HepG2 (cell line): ENCODE results near the gene SIX5. TPM values are rescaled to one million over a fixed set of nuclear protein-coding genes. Genes with fewer than 3 reads are reported as not detected.

ENCODE experiments used
- ATAC-seq: fragments of 200-7000 bp; cut with Tn5 transposase; 3 replicates; pipeline ENCODE4 v1.9.1; 2020; ENCODE audit warnings: mild to moderate bottlenecking, moderate library complexity
- BruUV-seq: library from RNA; stranded (reverse); fragments of 400-500 nt; replicated peaks from 2 replicates; lab custom pipeline; 2021; lab: Mats Ljungman, UMichigan
- CTCF ChIA-PET: fragments of 300-600 bp; formaldehyde crosslinking; extraction: SDS; loops from one replicate; lab custom pipeline; 2021; ENCODE audit warnings: low total read pairs, inconsistent platforms, low intra/inter-chr PET ratio; lab: Yijun Ruan, JAX
- POLR2A ChIA-PET: fragments of 350-600 bp; sonication (Branson Sonifier 250); formaldehyde crosslinking; loops from one replicate; lab custom pipeline; 2020; ENCODE audit warnings: antibody characterized with exemption, inconsistent platforms; lab: Yijun Ruan, JAX
- DNase-seq: peaks from one replicate; pipeline ENCODE4 v3.0.0-alpha.2; 2015; ENCODE audit warnings: low spot score
- FAIRE-seq: peaks from 3 replicates; lab custom pipeline; 2011; peaks lifted over from hg19 to GRCh38; lab: Jason Lieb, UNC
- H2AFZ ChIP-seq: one replicate; pipeline ENCODE4 v1.6.1; 2011; ENCODE audit warnings: low read length, inconsistent platforms
- H3K27ac ChIP-seq: fragments of 300-600 bp; 3 replicates; pipeline ENCODE4 v1.8.0; 2011; ENCODE audit warnings: mixed run types, mild to moderate bottlenecking, mixed read lengths, low read length, inconsistent platforms; ENCODE audit not compliant: insufficient read depth; ENCODE audit errors: extremely low read length
- H3K27me3 ChIP-seq, 2 experiments: fragments of 200-600 bp in 1 of 2; 2 replicates in 1 of 2; 3 replicates in 1 of 2; pipeline versions ENCODE4 v1.6.0 to v1.8.0; 2011; ENCODE audit warnings: low read length in 2 of 2, mild to moderate bottlenecking in 2 of 2, moderate library complexity in 2 of 2, inconsistent platforms in 1 of 2; ENCODE audit not compliant: insufficient read depth in 2 of 2, control insufficient read depth in 1 of 2
- H3K36me3 ChIP-seq, 2 experiments: fragments of 200-600 bp in 1 of 2; replicated peaks in 1 of 2; 2 replicates in 1 of 2; 3 replicates in 1 of 2; pipeline versions ENCODE4 v1.5.1 to v1.8.0; 2011; ENCODE audit warnings: low read length in 2 of 2, inconsistent platforms in 1 of 2; ENCODE audit not compliant: insufficient read depth in 2 of 2, control insufficient read depth in 1 of 2
- H3K4me1 ChIP-seq: 2 replicates; pipeline ENCODE4 v1.5.1; 2012; ENCODE audit warnings: low read length, inconsistent platforms; ENCODE audit not compliant: insufficient read depth
- H3K4me2 ChIP-seq: 2 replicates; pipeline ENCODE4 v1.6.0; 2011; ENCODE audit warnings: low read depth, low read length, inconsistent platforms
- H3K4me3 ChIP-seq, 3 experiments: fragments of 200-600 bp in 1 of 3; sonication (generic), shearing (Covaris generic) in 1 of 3; replicated peaks in 1 of 3; 2 replicates each; pipeline ENCODE4 v1.5.1; 2011 to 2016; ENCODE audit warnings: low read length in 3 of 3, inconsistent platforms in 2 of 3, low read depth in 2 of 3, mild to moderate bottlenecking in 2 of 3, control low read depth in 1 of 3, mixed read lengths in 1 of 3; ENCODE audit not compliant: insufficient read depth in 1 of 3
- H3K79me2 ChIP-seq: one replicate; pipeline ENCODE4 v1.6.1; 2011; ENCODE audit warnings: low read length, inconsistent platforms; ENCODE audit not compliant: insufficient read depth
- H3K9ac ChIP-seq: 2 replicates; pipeline ENCODE4 v1.6.0; 2011; ENCODE audit warnings: mild to moderate bottlenecking, low read depth, low read length, inconsistent platforms; ENCODE audit not compliant: insufficient read depth
- H3K9me3 ChIP-seq: 2 replicates; pipeline ENCODE4 v1.5.1; 2012; ENCODE audit warnings: mild to moderate bottlenecking, low read length
- H4K20me1 ChIP-seq: 2 replicates; pipeline ENCODE4 v1.6.0; 2011; ENCODE audit warnings: inconsistent platforms, mild to moderate bottlenecking, low read length, moderate library complexity; ENCODE audit not compliant: insufficient read depth
- AGO1 ChIP-seq: fragments of 200-400 bp; formaldehyde crosslinking; IDR thresholded peaks from 2 replicates; pipeline ENCODE4 v1.6.1; 2017; ENCODE audit warnings: mild to moderate bottlenecking, low read depth, low read length, moderate library complexity; ENCODE audit not compliant: poor library complexity, severe bottlenecking
- AGO2 ChIP-seq: fragments of 200-400 bp; formaldehyde crosslinking; optimal IDR thresholded peaks from 2 replicates; pipeline ENCODE3; 2017; ENCODE audit warnings: mild to moderate bottlenecking, low read depth, low read length, moderate library complexity
- DR1 ChIP-seq: sonication (generic); formaldehyde crosslinking; IDR thresholded peaks from 2 replicates; pipeline ENCODE4 v1.8.0; 2021; ENCODE audit warnings: mild to moderate bottlenecking, missing genetic modification reagents, inconsistent platforms
- EHMT2 ChIP-seq: fragments of 200-600 bp; sonication (generic); IDR thresholded peaks from 2 replicates; pipeline ENCODE4 v1.7.0; 2017; ENCODE audit warnings: antibody characterized with exemption, low read depth, low read length, borderline replicate concordance
- KDM2A ChIP-seq: sonication (generic); formaldehyde crosslinking; IDR thresholded peaks from 2 replicates; pipeline ENCODE4 v1.4.0; 2020; ENCODE audit warnings: low read depth, missing genetic modification reagents, borderline replicate concordance
- KLF12 ChIP-seq: sonication (generic); formaldehyde crosslinking; IDR thresholded peaks from 2 replicates; pipeline ENCODE4 v1.4.0; 2020; ENCODE audit warnings: missing genetic modification reagents, borderline replicate concordance
- POLR2G ChIP-seq: fragments of 200-400 bp; formaldehyde crosslinking; IDR thresholded peaks from 2 replicates; pipeline ENCODE4 v1.6.1; 2018; ENCODE audit warnings: mild to moderate bottlenecking, low read depth, low read length, moderate library complexity
- TEF ChIP-seq: sonication (generic); formaldehyde crosslinking; IDR thresholded peaks from 2 replicates; pipeline ENCODE4 v1.5.0; 2020; ENCODE audit warnings: missing genetic modification reagents
- U2AF1 ChIP-seq: fragments of 200-400 bp; formaldehyde crosslinking; optimal IDR thresholded peaks from 2 replicates; pipeline ENCODE3; 2017; ENCODE audit warnings: mild to moderate bottlenecking, low read depth, low read length
- ZBTB38 ChIP-seq: sonication (generic); formaldehyde crosslinking; IDR thresholded peaks from 2 replicates; pipeline ENCODE4 v1.5.1; 2020; ENCODE audit warnings: mild to moderate bottlenecking, missing genetic modification reagents
- ZNF232 ChIP-seq: sonication (generic); formaldehyde crosslinking; IDR thresholded peaks from 2 replicates; pipeline ENCODE4 v1.4.0; 2020; ENCODE audit warnings: missing genetic modification reagents, borderline replicate concordance
- WGBS: methylation state at CpG from one replicate; pipeline ENCODE4 v1.1.6; 2017; ENCODE audit warnings: low lambda C conversion rate; 5-methylcytosine and 5-hydroxymethylcytosine counted together
- in situ Hi-C: cut with HindIII; loops from 2 replicates; pipeline ENCODE4 v1.10.0; 2017; ENCODE audit warnings: low pct_unique_long_range_greater_than_20kb; ENCODE audit not compliant: extremely low pct_ligation_motif_present
- intact Hi-C: fragments of 100-400 bp; cut with micrococcal nuclease; formaldehyde crosslinking; loops from one replicate; pipeline ENCODE4 v1.10.0; 2022; ENCODE audit not compliant: unreplicated experiment
- polyA plus RNA-seq, 8 experiments: library from polyadenylated mRNA; depleted of rRNA in 3 of 8; stranded (reverse) in 7 of 8; unstranded in 1 of 8; fragments of >200 nt; fragmentation: Illumina TruSeq in 4 of 8; extraction: Trizol in 4 of 8; gene quantifications; 2 replicates each; pipeline versions ENCODE4 v1.2.1 to v1.2.3, GENCODE V29; 2011 to 2016; ENCODE audit warnings: low read depth in 4 of 8, missing spikeins in 1 of 8, mixed read lengths in 1 of 8; ENCODE audit not compliant: insufficient read depth in 1 of 8
- total RNA-seq, 5 experiments: library from RNA; depleted of rRNA; stranded (reverse); fragments of >200 nt; fragmentation: Illumina TruSeq; extraction: Trizol; gene quantifications; 2 replicates each; pipeline ENCODE4 v1.2.3, GENCODE V29; 2016; ENCODE audit warnings: low read depth in 1 of 5
- TF ChIP-seq, protein P1 (sequence below): sonication (generic); formaldehyde crosslinking; IDR thresholded peaks from 2 replicates; pipeline ENCODE4 v1.4.0; 2020; ENCODE audit warnings: missing genetic modification reagents, mild to moderate bottlenecking, borderline replicate concordance

The SIX5 gene
- total and polyA plus RNA-seq, 2 of the 13 experiments (the other 11 are each of a cell fraction or from before 2014, with no cell fraction given), result 7.7 to 10.5 TPM

DNA sequence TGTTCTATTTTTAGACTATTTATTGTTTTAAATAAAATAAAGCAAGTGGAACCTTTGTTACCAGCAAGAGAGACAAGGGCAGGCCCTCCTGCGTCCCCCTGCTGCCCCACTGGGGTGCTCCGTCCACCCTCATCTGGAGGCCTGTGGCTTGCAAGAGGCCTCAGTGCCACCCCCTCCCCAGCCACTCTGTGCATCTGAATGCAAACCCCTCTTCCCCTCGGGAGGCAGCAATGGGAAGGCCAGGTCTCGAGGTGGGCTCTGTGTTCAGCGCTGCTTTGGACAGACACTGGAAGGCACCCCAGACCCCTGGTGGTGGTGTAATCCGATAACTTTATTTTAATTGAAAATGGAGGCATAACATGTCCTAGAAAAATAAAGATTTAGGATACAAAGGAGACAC lies 4.6 kb downstream of the SIX5 start:
- Histone ChIP-seq H3K27ac (no peak overlapping the region), H3K4me3 (no peak overlapping the region), H3K4me1 (0 out of 2 replicates have a peak, but pooled peaks cover 10% of the 10 kb centered on the region), H3K36me3 (no peaks in the 10 kb centered on the region), H3K9me3 (no peaks in the 10 kb centered on the region), H4K20me1 (no peaks in the 10 kb centered on the region), H3K79me2 (peaks cover 3% of the 10 kb centered on the region), H3K4me2 (no peak overlapping the region), H2AFZ (no peak overlapping the region), H3K9ac (no peak overlapping the region), H3K27me3 (peaks cover 8 to 19% of the 10 kb centered on the region in 2 experiments; a peak in 3 of 5 replicates)
- FAIRE-seq (no peak), DNase-seq (no peak), ATAC-seq (no peak)
- intact Hi-C loops (no loop called here), in situ Hi-C loops (no loop called here)
- ChIA-PET CTCF (no interaction called here), POLR2A (no interaction called here)
- peak; percentile 62 for TF ChIP-seq AGO2
- 0 out of 2 replicates have a peak, but pooled peaks have one; percentile 29 for TF ChIP-seq POLR2G
- no peak for TF ChIP-seq TEF (CRISPR knock-in tag)
- no TSS peak for BruUV-seq
- WGBS, result 84% methylated on average over 6 of the region's 6 CpGs

DNA sequence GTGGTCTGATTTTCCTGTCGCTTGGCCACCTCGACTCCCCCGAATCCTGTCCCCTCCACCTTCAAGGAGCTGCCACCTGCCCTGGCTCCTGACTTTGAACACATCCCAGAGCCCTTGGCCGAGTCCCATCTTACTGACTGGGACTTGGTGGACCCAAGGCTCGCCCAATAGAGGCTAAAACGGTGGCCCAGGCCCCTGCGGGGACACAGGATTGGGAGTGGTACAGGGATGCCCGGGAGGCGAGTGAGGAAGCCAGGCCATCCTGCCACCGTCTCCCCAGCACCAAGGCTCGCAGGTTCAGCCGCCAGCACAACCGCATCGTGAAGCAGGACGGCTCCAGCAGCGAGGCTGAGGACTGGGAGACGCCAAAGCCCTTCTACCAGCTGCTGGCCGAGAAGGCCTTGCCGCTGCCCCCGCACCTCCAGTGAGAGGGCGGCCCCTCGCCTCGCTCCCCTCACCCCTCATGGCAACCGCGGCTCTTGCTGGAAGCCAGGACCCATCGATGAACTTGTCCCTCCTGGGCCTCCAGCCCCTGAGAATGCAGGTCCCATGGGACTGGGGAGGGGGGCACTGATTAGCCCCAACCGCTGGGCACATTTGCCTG lies 5.3 kb downstream of the SIX5 start:
- CTCF ChIA-PET, result no interaction called here
- Histone ChIP-seq H3K27me3 (peaks cover 12 to 26% of the 10 kb centered on the region in 2 experiments; a peak in 4 of 5 replicates), H2AFZ (no peak overlapping the region), H3K9ac (no peak overlapping the region), H3K4me2 (no peak overlapping the region), H4K20me1 (no peaks in the 10 kb centered on the region), H3K4me3 (no peak overlapping the region), H3K79me2 (peaks cover 3% of the 10 kb centered on the region), H3K9me3 (no peaks in the 10 kb centered on the region), H3K4me1 (0 out of 2 replicates have a peak, but pooled peaks cover 10% of the 10 kb centered on the region), H3K27ac (no peak overlapping the region), H3K36me3 (no peaks in the 10 kb centered on the region)
- intact Hi-C loops, result no loop called here
- no TSS peak for BruUV-seq
- in situ Hi-C loops, result no loop called here
- DNase-seq (no peak), FAIRE-seq (no peak), ATAC-seq (no peak)
- TF ChIP-seq ZNF232 (CRISPR knock-in tag) (no peak), KDM2A (CRISPR knock-in tag) (peak; percentile 17; the same call in 1 of the 2 replicates), AGO1 (peak; percentile 92), ZBTB38 (CRISPR knock-in tag) (no peak; the same call in 1 of the 2 replicates), DR1 (no peak), KLF12 (CRISPR knock-in tag) (no peak), U2AF1 (no peak), EHMT2 (no peak)
- TF ChIP-seq, protein P1, sequence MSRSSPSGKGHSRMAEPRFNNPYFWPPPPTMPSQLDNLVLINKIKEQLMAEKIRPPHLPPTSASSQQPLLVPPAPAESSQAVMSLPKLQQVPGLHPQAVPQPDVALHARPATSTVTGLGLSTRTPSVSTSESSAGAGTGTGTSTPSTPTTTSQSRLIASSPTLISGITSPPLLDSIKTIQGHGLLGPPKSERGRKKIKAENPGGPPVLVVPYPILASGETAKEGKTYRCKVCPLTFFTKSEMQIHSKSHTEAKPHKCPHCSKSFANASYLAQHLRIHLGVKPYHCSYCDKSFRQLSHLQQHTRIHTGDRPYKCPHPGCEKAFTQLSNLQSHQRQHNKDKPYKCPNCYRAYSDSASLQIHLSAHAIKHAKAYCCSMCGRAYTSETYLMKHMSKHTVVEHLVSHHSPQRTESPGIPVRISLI, result no peak
- WGBS, result 82% methylated on average over 4 of the region's 27 CpGs
- POLR2A ChIA-PET, result no interaction called here
